ENCODE data around the gene ITGB3. TPM values are rescaled to one million over a fixed set of nuclear protein-coding genes. Genes with fewer than 3 reads are reported as not detected.

The ITGB3 gene
- total RNA-seq, 3 donors from 2014 or later = 3.8 to 29.8 (median 14.6) TPM

DNA sequence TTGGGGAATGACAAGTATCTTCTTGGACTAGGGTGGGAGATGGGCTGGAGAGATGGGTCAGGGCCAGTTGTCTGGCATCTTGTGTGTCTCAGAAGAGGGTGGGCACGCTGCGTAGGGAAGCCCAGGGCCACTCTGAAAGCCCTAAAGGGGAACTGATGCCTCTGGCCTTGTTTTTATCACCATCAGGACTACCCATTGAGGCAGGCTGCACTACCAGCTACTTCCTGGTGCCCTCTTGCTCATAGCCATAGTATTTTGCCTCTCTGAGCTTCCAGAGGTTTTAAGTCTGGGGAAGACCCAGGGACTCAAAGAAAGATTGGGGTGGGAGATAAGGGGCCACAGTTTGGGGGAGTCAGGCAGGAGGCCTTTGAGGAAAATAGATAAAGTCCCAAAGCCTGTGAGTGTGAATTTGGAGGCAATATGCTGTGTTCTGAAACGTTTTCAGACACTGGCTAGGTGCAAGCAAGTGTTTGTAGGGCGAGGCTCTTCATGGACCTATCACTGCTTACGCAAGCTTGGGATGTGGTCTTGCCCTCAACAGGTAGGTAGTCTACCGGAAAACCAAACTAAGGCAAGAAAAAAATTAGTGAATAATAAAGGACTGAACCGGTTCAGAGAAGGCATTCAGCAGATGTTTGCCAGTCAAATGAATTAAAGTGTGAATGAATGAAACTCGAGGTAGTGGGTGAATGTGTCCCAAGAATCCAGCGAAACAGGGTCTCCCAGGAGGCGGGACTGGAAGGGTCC lies 688 bp upstream of the ITGB3 start:
- Histone ChIP-seq H3K36me3 (no peaks in the 10 kb centered on the region), H3K27ac (peak overlapping the region in 1 of 2 donors; percentile 90), H3K4me1 (peaks cover 4% of the 10 kb centered on the region in 2 donors), H3K27me3 (no peaks in the 10 kb centered on the region), H3K4me3 (peak overlapping the region; percentile 67 to 98 (median 79)), H3K9me3 (no peaks in the 10 kb centered on the region)
- no peak for DNase-seq (ENCODE audit: low spot score in 2 of 2)
- intact Hi-C loops (cut with DNase I; ENCODE audit: low total_unique reads) = no loop called here
- TF ChIP-seq, protein P1, sequence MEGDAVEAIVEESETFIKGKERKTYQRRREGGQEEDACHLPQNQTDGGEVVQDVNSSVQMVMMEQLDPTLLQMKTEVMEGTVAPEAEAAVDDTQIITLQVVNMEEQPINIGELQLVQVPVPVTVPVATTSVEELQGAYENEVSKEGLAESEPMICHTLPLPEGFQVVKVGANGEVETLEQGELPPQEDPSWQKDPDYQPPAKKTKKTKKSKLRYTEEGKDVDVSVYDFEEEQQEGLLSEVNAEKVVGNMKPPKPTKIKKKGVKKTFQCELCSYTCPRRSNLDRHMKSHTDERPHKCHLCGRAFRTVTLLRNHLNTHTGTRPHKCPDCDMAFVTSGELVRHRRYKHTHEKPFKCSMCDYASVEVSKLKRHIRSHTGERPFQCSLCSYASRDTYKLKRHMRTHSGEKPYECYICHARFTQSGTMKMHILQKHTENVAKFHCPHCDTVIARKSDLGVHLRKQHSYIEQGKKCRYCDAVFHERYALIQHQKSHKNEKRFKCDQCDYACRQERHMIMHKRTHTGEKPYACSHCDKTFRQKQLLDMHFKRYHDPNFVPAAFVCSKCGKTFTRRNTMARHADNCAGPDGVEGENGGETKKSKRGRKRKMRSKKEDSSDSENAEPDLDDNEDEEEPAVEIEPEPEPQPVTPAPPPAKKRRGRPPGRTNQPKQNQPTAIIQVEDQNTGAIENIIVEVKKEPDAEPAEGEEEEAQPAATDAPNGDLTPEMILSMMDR (IDR thresholded peaks at IDR 0.05) = no peak
- TF ChIP-seq POLR2AphosphoS5 (IDR thresholded peaks at IDR 0.05) (no peak), POLR2A (IDR thresholded peaks at IDR 0.05) (no peak)

DNA sequence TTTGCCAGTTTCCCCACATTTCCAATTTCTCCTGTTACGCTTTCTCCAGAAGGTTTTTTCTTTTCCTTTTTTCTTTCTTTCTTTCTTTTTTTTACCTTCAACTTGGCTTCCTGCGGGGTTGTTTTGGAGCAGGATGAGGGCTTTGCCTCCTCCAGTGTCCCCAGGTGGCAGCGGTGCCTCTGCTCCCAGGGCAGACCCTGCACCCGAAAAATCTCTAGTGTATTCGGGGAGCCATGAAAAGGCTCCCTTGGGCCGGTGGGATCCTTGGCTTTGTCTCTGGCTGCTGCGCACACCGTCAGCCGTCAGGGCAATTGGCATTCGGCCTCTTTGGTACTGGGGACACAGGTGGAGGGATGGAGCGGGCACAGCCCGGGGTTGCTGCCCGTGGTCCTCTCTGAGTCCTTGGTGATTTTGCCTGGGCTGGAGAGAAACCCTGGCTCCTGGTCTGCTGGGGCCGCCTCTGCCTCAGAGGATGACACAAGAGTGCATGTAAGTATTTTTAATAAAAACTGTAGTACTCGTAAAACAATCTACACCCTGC lies 846 bp downstream of the ITGB3 start:
- no peaks in the 10 kb centered on the region for H3K27me3 ChIP-seq
- H3K27ac ChIP-seq = peak overlapping the region in 1 of 2 donors; percentile 56
- no peak for DNase-seq (ENCODE audit: low spot score in 2 of 2)
- TF ChIP-seq POLR2AphosphoS5 (IDR thresholded peaks at IDR 0.05) = no peak
- TF ChIP-seq, protein P1 (IDR thresholded peaks at IDR 0.05) = no peak
- no peak for TF ChIP-seq POLR2A (IDR thresholded peaks at IDR 0.05)
- no peaks in the 10 kb centered on the region for H3K9me3 ChIP-seq
- intact Hi-C loops (cut with DNase I; ENCODE audit: low total_unique reads) = no loop called here
- peak overlapping the region; percentile 67 to 98 (median 79) for H3K4me3 ChIP-seq
- no peaks in the 10 kb centered on the region for H3K36me3 ChIP-seq
- H3K4me1 ChIP-seq = peaks cover 4% of the 10 kb centered on the region in 2 donors

DNA sequence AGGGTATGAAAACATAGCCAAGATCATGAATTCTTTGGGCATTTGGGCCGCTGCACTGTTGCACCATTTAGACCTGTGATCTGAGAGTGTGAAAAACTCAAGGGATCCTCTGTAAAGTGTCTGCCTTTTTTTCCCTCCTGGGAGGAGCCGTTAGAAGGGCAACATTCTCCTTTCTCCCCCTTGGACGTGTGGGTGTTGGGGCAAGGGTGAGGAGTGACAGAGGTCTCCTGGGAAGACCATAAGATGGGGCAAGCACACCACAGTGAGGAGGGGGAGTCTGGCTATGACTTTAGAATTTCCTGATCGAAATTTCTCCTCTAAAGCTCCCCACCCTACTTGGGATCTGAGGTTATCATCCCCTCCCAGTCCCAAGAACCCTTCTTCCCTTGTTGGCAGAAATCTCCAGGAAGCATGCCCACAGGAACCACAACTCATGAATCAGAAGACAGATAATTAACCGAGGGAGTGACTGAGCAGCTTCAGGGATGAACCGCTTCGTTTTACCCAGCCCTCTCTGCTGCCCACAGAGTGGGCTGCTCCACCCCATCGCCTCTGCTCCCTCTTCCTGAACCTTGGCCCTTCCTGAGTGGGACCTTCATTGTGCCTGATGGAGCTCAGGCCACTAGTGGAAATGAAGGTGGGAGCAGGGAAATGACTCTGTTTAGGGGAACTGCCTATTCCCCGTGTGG lies 4.2 kb downstream of the ITGB3 start:
- intact Hi-C loops (cut with DNase I; ENCODE audit: low total_unique reads) = no loop called here
- Histone ChIP-seq H3K9me3 (no peaks in the 10 kb centered on the region), H3K4me1 (peaks cover 4% of the 10 kb centered on the region in 2 donors), H3K27me3 (no peaks in the 10 kb centered on the region), H3K36me3 (no peaks in the 10 kb centered on the region), H3K27ac (peak overlapping the region in 1 of 2 donors; percentile 43), H3K4me3 (no peak overlapping the region)
- TF ChIP-seq, protein P1 (IDR thresholded peaks at IDR 0.05) = no peak
- TF ChIP-seq POLR2A (IDR thresholded peaks at IDR 0.05) (no peak), POLR2AphosphoS5 (IDR thresholded peaks at IDR 0.05) (no peak)
- DNase-seq (ENCODE audit: low spot score in 2 of 2) = no peak

DNA sequence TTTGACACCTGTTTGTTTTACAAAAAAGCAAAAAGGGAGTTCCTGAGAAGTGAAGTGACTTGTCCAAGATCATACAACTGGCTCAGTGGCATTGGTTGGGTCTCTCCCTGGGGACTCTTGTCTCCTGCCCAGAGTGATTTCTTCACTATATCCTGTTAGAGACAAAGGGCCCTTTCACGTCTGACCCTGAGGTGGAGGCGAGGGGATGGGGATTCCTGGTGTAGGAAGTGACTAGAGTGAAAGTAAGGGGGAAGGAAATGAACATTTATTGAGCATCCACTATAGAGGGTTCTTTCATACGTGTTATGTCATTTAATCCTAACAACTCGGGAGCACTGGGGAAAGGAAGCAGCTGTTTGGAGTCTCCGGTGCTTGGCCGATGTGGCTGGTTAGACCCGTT lies 9.0 kb downstream of the ITGB3 start:
- Histone ChIP-seq H3K36me3 (no peaks in the 10 kb centered on the region), H3K4me1 (no peaks in the 10 kb centered on the region), H3K4me3 (no peak overlapping the region), H3K9me3 (no peaks in the 10 kb centered on the region), H3K27ac (no peak overlapping the region), H3K27me3 (no peaks in the 10 kb centered on the region)
- DNase-seq (ENCODE audit: low spot score in 2 of 2) = no peak
- TF ChIP-seq, protein P1 (IDR thresholded peaks at IDR 0.05) = no peak
- TF ChIP-seq POLR2A (IDR thresholded peaks at IDR 0.05) (no peak), POLR2AphosphoS5 (IDR thresholded peaks at IDR 0.05) (no peak)
- intact Hi-C loops (cut with DNase I; ENCODE audit: low total_unique reads) = loop anchor here (5.0 kb wide), 1 partner anchor 405 kb away; no protein-coding TSS in a partner anchor

DNA sequence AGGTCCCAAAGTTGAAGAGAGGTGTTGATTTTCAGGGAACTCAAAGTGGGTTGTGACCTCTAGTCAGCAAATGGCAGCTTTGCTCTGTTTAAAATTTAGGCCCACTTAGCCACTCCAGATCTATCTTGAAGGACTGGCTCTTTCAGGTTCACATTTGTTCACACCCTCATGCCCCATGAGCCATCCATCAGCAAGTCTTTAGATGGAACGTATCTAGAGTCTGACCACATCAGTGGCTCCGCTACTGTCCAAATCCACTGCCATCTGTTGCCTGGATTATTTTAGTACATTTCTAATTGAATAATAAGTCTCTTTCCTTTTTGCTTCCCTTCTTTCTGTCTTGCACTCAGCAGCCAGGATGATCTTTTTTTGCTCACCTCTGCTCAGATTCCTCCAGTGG lies 10.5 kb downstream of the ITGB3 start:
- H3K4me1 ChIP-seq = no peaks in the 10 kb centered on the region
- H3K27me3 ChIP-seq = no peaks in the 10 kb centered on the region
- H3K36me3 ChIP-seq = no peaks in the 10 kb centered on the region
- no peaks in the 10 kb centered on the region for H3K9me3 ChIP-seq
- H3K4me3 ChIP-seq = no peak overlapping the region
- TF ChIP-seq POLR2A (IDR thresholded peaks at IDR 0.05) (no peak), POLR2AphosphoS5 (IDR thresholded peaks at IDR 0.05) (no peak)
- TF ChIP-seq, protein P1 (IDR thresholded peaks at IDR 0.05) = no peak
- intact Hi-C loops (cut with DNase I; ENCODE audit: low total_unique reads) = loop anchor here (5.0 kb wide), 1 partner anchor 407 kb away; no protein-coding TSS in a partner anchor
- no peak for DNase-seq (ENCODE audit: low spot score in 2 of 2)
- no peak overlapping the region for H3K27ac ChIP-seq

All from breast epithelium (tissue), 4 donors.